GM19239 (cell line): ENCODE results near the gene OGT.
A peak's percentile ranks its signal among the peaks of the same experiment; 100 is the strongest.
"Not testable (repeated sequence)": the region's sequence is repeated elsewhere in the genome, so short reads cannot be mapped to it uniquely, and the experiment has no call there.

Experiments used
- DNase-seq: peaks from one replicate; pipeline ENCODE4 v3.0.0; 2011; ENCODE audit warnings: low spot score; ENCODE audit not compliant: insufficient read length
- FAIRE-seq: peaks from 2 replicates; lab custom pipeline; 2011; peaks lifted over from hg19 to GRCh38; lab: Jason Lieb, UNC

Gene OGT

GRCh38 chrX:71532753-71533425 lies at the start of gene OGT:
Gene OGT, plus strand, starts transcription at chrX:71533104. Its CDS starts 196 bp downstream, at chrX:71533300.
- peak; percentile 32 for DNase-seq
- peak; percentile 97 for FAIRE-seq

- FAIRE-seq (no peak), DNase-seq (no peak)
Measured at GRCh38 chrX:71487814-71488213, 45.1 kb upstream of the OGT start.

- FAIRE-seq (no peak), DNase-seq (no peak)
Measured at GRCh38 chrX:71489540-71489939, 43.4 kb upstream of the OGT start.

- peak; percentile 36 for DNase-seq
Measured at GRCh38 chrX:71492231-71493065, 40.5 kb upstream of the OGT start.

GRCh38 chrX:71493111-71493613 lies 39.7 kb upstream of the OGT start:
- FAIRE-seq (no peak), DNase-seq (no peak)

More at GRCh38 chrX:71492231-71493065, 40.5 kb upstream of the OGT start:
- FAIRE-seq, result peak; percentile 86

GRCh38 chrX:71495979-71496378 lies 36.9 kb upstream of the OGT start:
- not testable (repeated sequence) for DNase-seq, FAIRE-seq

GRCh38 chrX:71496476-71496875 lies 36.4 kb upstream of the OGT start:
- FAIRE-seq (no peak), DNase-seq (no peak)

GRCh38 chrX:71502080-71502479 lies 30.8 kb upstream of the OGT start:
- not testable (repeated sequence) for DNase-seq, FAIRE-seq

GRCh38 chrX:71504346-71504745 lies 28.6 kb upstream of the OGT start:
- no peak for FAIRE-seq

GRCh38 chrX:71509289-71509688 lies 23.6 kb upstream of the OGT start:
- DNase-seq (no peak), FAIRE-seq (no peak)

More at GRCh38 chrX:71504346-71504745, 28.6 kb upstream of the OGT start:
- DNase-seq, result no peak

GRCh38 chrX:71510161-71510560 lies 22.7 kb upstream of the OGT start:
- FAIRE-seq (no peak), DNase-seq (no peak)

GRCh38 chrX:71513731-71514130 lies 19.2 kb upstream of the OGT start:
- DNase-seq, FAIRE-seq: not testable (repeated sequence)

GRCh38 chrX:71514367-71515037 lies 18.4 kb upstream of the OGT start:
- DNase-seq (no peak), FAIRE-seq (peak; percentile 80)

GRCh38 chrX:71515038-71515396 lies 17.9 kb upstream of the OGT start:
- no peak for DNase-seq
- FAIRE-seq, result no peak

- FAIRE-seq (no peak), DNase-seq (no peak)
Measured at GRCh38 chrX:71525316-71525715, 7.6 kb upstream of the OGT start.

- FAIRE-seq (no peak), DNase-seq (no peak)
Measured at GRCh38 chrX:71532078-71532752, 689 bp upstream of the OGT start.

GRCh38 chrX:71533516-71533850 lies 579 bp downstream of the OGT start:
- DNase-seq (no peak), FAIRE-seq (peak; percentile 83)

- DNase-seq, result no peak
- peak; percentile 85 for FAIRE-seq
Measured at GRCh38 chrX:71533851-71534561, 1.1 kb downstream of the OGT start.

GRCh38 chrX:71534773-71535544 lies 2.1 kb downstream of the OGT start:
- FAIRE-seq, result no peak
- no peak for DNase-seq
